ENCODE measurements around the gene ANXA1.

The ANXA1 gene, protein sequence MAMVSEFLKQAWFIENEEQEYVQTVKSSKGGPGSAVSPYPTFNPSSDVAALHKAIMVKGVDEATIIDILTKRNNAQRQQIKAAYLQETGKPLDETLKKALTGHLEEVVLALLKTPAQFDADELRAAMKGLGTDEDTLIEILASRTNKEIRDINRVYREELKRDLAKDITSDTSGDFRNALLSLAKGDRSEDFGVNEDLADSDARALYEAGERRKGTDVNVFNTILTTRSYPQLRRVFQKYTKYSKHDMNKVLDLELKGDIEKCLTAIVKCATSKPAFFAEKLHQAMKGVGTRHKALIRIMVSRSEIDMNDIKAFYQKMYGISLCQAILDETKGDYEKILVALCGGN
- 1,055 to 1,413 reads per million in 2 donors for total RNA-seq

DNA sequence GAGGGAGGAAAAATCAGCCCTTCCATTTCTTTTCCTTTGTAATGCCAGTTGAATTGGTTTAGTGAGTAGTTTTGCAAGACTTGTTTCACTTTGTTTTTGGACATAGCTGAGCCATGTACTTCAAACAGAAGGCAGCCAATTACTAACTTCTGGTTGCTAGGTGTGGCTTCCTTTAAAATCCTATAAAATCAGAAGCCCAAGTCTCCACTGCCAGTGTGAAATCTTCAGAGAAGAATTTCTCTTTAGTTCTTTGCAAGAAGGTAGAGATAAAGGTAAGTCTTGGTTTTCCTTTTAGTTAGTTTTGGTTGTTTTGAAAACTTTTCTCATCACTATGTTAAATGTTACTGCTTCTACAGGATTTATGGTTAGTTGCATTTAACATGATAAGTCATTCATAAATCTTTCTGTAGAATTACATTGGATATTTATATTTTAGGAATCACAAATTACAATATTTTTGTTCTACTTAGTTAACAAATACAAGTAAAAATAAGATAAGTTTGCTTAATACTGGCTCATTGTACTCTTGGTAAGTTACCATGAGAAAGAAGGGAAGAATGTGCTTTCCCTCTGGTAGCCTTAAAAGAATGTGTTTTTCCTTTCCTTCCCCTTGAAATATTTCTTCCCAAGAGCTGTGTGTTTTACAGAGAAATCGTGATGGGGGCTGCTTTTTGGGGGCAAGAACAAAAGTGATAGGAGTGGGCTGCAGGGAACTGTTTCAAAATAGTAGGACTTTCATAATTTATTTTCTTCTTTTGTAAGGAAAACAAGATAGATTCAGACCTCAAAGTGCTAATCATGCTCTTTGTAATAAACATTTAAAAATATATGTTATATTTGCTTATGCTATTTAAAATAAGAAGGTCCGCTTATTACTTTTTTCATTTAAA, at the start of gene ANXA1:
Gene ANXA1 (plus strand): TSS at position 213 of the 890 bp plus-strand sequence. CDS start 6,671 bp downstream, outside the sequence.
- no peak for DNase-seq

DNA sequence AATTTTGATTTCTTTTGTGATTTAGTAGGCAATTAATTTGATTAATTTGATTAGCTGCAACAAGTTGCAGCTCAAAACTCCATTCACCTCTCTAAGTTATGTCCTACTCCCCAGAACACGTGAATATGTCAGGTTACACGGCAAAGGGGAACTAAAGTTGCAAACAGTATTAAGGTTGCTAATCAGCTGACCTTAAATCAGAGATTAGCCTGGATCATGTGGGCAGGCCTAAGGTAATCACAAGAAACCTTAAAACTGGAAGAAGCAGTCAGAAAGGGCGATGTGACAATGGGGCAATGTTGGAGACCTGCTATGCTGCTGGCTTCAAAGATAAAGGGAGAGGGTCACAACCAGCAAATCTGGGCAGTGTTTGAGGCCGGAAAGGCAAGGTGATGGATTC, 47.3 kb upstream of the ANXA1 start:
- DNase-seq, result no peak

DNA sequence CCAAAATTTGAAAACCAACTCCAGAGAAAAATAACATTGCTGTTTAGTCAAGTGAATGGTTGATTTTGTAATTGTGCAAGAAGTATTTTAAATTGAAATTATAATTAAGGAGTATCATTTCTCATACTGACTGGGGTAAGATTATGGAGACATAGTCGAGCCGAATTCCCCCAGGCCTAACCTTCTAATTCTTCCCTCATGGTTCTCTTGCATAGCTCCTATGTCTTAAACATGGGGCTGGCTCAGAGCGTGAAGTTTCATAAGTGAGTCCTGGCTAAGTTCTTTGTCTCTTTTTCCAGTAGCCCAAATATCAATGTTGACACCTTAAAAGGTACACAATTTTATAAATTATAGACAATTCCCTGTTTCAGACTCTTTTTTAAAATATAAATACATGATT, 46.7 kb upstream of the ANXA1 start:
- no peak for DNase-seq

DNA sequence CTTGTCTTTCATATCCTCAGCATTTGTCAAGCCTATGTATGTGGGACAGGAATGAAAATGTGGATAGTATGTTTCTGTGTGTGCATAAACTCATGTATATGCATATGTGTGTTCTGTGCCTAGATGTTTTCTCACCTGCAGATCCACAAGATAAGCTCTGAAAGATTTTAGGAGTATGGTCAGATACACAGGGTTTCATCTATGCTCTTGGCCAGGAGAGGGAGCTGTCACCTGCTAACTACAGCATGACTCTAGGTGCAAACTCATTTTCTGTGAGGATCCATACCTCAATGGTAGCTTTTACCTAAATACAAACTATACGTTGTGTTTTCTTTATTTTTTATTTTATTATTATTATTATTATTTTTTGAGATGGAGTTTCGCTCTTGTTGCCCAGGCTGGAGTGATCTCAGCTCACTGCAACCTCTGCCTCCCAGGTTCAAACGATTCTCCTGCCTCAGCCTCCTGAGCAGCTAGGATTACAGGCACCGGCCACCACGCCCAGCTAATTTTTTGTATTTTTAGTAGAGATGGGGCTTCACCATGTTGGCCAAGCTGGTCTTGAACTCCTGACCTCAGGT, 44.1 kb upstream of the ANXA1 start:
- DNase-seq, result peak; percentile 50

DNA sequence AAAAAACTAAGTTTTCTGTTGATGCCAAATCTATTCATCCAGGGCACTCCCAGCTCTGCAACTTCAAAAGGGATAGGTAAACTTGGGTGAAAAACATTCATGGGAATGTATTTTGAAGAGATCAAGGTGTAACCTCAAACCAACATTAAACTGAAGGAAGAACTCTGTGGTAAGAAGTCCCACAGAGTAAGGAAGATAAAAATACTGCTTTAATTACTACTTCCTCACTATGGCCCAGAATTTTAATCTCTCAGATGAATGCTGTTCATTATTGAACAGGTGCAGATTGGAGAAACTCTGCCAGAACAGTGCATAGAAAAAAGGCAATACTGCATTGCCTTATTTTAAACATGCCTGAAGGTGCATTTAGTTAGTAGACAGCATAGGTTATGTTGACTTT, 37.6 kb upstream of the ANXA1 start:
- DNase-seq, result no peak

DNA sequence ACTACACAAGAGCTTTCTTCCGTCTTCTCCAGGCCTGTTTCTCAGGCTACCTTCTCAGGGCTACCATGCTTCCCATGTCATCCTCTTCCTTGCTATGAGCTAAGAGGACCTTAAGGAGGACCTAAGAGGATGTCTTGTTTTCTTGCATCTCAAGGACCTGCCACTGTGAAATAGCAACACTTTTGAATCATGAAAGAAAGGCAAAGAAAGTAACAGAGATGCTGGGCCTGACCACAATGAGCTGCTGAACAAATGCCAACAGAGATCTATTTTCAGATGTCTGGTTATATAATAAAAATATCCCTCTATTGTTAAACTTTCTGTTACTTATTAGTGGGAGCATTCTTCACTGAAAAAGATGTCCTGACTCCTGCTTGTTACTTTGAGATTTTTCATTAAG, 36.7 kb upstream of the ANXA1 start:
- no peak for DNase-seq

DNA sequence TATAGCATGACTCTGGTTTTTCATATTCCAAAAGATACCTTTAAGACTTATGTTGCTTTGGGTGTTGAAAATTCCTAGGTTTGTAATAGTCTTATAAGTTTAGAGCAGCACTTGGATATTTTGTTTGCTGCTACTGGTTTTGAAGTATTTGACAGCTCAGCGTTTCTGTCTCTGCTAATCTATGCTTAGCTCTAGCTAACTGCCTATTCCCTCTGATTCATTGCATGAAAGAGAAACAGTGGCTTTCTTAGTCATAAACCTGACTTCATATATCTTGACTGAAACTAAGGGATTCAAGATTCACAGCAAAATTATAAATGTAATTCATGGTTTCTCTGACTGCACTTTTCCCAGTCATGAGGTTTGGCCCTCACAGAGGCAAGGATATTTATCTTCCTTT, 35.6 kb upstream of the ANXA1 start:
- DNase-seq, result no peak

DNA sequence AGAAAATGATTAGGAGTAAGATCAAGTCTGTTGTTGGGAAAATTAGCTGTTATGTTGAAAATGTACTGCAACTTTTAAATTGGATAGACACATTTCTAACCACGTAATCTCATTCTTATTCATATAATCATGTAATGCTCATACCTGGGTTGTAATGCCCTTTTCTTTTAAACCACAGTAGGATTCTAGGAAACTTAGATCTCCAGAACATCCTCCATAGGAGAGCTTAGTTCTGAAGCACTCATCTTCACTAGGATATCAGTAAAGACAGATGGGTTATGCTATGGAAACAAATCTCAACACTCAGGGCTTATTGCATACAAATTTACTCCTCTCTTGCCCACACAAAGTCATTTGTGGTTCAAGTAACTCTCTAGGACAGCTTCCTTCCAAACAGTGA, 34.8 kb upstream of the ANXA1 start:
- no peak for DNase-seq

DNA sequence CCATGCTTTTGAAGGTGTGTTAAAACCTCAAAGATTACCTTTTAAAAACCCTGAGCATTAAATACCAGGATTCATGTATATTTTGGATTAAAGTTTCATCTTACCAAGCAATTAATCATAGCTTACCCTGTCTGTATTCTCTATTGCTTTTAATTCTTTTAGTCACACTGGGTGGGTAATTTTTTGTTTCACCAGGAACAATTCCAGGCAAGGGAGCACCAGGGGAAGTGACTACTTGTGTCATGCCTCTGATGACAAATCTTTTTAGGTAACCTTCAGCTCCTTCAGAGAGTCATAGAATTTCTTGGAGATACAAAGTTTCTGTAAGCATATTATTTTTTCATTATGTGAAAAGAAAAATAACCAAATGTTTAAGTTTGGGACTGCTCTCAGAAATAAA, 33.4 kb upstream of the ANXA1 start:
- no peak for DNase-seq

DNA sequence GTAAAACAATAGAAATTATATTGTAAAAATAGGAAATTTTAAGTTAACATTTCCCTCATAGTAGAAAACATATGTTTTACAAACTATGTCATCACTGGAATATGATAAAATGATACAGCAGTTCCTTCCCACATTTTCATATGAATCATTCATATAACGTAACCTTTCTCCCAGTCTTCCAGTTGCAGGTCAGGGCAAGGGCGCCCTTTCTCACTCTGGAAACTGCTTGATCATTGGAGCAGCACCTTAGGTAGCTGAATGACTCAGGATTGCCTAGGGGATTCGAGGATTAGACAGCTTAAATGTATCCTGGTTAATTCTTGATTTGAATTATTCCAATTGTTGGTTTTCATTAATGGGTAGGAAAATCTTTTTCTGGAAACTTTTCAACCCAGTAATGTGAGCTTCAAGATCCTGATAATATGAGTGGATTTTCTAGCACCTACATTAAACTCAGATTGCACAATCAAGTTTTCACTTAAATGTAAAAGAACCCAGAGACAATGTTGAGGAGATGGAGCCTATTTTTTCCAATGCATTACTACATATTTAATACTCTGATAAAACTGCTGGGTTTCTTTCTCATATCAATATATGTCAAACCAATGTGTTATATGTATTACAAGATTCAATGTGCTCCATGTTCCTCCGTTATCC, 32.6 kb upstream of the ANXA1 start:
- DNase-seq, result no peak

DNA sequence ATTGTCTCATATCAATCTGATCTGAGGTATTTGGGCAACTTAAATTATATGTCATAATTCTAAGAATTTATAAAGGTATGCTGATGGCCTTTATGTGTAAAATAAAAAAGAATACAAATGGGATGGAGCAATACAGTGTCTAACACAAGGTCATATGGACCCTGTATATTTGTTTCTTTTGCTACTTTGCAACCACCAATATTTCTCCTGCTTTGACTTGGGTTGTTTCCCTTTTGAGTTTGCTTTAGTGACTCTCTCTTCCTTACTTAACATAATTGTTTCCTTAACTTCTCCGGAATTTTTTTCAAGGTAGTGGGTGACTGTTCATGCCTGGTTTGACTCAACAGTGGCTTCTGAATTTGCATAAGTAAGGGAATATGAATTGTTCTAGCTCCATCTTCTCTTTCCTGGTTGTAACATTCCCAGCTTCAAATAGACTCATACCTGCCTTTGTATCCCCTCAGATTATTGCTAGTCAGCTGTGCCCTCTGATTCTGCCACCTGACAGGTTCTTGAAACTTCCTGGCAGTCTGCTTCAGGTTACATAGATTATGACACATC, 30.2 kb upstream of the ANXA1 start:
- no peak for DNase-seq

DNA sequence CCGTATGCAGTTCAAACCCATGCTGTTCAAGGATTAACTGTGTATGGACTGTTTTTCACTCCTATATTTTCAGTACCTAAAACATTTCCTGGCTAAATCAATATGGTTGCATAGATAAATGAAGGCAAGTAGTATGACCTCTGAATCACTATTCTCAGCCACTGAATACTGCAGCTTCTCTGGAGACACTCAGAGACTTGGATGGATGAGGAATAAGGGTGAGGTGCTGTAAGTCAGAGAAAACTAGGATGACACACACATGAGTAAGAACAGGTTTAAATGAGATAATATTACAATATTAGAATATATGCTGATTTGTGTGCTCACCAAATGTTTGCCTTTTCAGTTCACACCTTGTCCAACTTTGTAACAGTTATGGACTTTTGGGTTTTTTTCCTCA, 26.0 kb upstream of the ANXA1 start:
- DNase-seq, result no peak

DNA sequence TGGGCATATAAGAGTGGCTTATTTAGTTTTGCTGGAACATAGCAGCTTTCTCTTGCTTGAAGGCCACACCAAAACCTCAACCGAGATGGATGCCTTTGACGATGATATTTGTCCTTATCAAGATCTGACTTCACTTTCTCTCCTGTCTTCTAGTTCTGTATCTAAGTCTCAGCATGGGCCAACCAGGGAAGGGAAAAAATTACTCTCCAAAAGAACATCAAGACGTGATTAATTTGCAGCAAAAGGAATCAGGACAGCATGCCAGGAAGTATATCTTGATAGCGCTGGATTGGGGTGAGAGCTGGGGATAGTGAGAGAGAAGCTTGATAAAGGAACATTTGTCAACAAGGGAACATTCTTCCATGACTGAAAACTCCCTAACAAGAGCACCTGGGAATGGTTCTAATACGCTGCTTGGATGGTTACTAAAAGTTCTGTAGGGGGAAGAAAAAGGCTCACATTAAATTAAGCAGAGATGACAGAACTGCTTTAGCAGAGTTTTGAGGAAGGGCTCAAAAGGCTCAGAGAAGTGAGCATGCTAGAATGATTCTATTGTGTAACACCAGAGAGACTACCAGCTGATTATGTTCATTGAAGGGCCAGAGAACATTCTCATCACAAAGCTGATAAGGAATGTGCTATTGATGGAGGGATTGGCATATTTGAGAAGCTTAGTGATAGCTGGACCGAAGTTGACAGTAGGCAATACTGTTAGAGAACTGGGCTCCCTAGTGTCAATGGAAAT, 21.6 kb upstream of the ANXA1 start:
- no peak for DNase-seq

DNA sequence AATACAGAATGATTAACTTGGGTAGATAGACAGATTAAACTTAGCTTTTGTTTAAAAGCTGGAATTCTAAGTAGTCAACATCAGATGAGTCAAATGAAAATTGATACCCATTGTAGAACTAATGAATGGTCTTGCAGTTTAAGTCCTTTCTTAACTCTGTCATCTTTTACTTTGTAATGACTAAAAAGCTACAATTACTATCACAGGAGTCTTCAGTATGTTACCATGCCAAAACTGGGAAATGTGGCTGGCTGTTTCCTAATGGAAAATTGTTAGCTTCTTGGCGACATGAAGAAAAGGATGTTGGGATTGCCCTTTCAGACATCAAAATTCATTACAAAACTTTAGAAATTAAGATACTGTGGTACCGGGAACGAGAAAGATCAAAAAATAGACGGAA, 20.2 kb upstream of the ANXA1 start:
- no peak for DNase-seq

DNA sequence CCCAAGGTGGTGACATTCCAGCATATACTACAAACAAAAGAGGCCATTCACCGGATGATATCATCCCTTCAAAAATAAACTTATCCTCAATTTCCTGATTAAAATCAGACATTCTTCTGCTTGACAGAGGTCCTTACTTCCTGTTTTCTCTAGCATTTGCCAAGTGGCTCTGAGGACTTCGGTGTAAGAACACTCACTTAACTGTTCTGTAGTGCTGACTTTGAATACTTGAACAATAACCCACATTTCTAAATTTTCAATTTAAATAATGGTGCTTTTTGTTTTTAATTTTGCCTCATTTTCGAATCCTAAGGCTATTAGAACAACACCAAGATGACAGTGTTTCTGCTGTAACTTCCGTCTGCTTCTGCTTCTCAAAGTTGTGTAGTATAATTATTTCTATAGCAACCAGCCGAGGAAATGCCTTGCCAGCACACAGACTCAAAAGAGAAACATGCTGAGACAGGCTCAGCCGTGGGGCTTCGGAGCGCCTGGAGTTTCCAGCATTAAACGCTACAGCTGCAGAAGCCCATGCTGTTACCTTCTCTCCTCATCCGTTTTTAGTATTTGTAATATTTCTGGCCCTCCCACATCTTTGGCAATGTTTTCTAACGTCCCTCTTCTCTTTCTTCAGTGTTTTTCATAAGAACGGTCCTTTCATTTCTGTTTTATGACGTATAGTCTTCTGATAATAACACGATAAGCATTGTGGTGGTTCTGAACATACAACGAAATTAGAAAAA, 19.5 kb upstream of the ANXA1 start:
- peak; percentile 55 for DNase-seq

DNA sequence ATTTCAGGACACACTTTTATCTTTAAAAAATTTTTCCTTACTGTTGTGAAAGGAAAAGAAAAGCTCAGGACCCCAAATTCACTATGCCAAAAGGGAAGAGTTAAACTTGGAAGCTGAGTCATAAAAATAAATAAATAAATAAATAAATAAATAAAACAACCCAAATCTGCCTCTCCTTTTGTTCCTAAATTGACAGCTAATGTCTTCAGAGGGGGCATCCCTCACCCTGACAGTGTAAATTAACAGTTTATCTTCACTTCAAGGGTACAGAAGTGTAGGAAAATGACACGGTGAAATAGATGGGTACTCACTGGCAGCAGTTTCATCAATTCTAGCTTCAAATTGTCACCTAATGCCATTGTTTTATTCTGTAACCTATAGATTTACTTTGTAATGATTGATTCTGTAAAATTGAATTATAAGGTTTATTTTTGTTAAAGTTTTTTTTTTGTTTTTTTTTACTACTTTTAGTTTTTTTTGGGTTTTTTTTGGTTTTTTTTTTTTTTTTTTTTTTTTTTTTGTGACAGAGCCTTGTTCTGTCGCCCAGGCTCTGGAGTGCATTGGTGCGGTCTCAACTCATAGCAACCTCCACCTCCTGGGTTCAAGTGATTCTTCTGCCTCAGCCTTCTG, 18.5 kb upstream of the ANXA1 start:
- no peak for DNase-seq

DNA sequence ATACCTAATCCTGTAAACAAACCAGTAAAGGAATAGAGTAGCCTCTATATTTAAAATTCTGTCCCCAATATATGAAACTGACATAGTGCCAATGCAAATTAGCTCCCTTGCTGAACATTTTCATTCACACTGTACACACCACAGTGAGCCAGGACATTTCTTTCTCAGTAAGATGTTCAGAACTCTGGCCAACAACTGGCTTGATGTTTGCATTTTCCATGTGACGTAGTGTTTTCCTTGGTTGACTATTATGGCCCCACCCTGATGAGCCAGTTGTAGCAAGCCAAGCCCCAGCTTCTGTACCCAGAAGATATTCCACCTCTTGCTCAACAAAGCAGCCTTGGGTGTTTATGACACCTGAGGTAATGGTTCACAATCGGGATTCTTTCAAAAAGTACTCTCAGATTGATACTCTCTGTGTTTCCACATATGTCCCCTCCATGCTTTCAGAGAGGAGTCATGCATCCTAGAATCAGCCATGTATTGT, 17.7 kb upstream of the ANXA1 start:
- no peak for DNase-seq

DNA sequence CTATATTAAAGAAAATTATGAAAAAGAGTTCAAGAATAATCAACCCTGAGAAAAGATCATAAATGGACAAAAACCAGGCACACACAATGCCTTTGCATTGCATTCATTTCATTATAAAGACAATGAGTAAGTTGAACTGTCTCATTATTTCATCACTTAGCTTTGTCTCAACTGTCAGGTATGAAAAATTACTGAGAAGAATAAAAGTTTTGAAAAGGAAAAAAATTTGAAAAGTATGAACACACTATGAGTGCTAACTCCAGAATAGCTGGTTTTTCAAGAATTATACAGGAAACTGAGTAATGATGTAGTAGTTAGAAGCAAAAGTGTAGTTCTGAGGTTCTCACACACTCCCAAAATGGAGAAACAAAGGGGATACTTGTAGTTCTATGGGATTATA, 16.3 kb upstream of the ANXA1 start:
- no peak for DNase-seq

DNA sequence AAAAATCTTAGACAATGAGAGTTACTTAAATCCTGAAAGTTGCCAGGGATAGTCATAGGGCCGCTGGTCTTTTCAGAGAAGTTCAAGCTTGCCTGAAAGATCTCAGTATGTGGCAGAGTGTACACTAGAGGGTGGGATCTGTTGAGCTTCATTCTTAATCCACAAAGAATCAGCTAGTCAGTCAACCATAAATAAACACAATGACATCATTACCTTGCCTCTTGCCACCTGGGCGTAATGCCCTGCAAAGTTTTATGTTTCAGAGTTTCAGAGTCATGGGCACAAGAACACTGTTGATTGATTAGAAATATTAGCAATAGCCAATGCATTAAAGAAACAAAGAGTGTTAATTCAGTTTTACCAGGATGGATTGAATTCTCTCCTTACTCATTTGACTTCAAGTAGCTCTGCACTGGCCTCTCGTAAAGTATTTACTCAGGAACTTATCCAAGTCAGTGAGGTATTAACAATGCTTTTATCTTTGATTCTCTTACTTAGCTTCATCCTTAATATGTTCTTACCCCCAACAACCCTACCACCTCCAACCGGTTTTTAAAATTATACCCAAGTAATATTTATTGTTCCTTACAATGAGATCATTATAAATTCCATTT, 14.3 kb upstream of the ANXA1 start:
- DNase-seq, result no peak

DNA sequence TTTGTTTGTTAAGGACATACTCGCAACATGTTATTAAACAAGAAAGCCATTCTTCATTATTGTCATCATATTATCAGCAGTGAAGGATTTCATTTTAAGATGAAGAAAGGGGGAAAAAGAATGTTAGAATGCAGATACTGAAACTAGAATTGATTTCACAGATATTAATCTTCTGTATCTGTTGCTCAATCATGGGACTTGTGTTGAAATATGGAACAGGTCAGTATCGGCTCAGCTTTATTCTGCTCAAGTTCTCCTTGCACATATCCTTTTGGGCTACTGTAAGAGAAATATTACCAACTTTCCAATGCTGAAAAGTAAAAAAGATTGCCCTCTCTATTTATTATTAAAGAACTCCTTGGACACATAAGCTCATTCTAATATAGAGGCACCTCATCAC, 13.8 kb upstream of the ANXA1 start:
- DNase-seq, result no peak

All from T-helper 9 cell (primary cell).